ENCODE data around the gene GINS1. TPM values are rescaled to one million over a fixed set of nuclear protein-coding genes. Genes with fewer than 3 reads are reported as not detected.

The GINS1 gene
- total and polyA plus RNA-seq, 10 donors, result 0.85 to 3.9 (median 2.7) TPM

DNA sequence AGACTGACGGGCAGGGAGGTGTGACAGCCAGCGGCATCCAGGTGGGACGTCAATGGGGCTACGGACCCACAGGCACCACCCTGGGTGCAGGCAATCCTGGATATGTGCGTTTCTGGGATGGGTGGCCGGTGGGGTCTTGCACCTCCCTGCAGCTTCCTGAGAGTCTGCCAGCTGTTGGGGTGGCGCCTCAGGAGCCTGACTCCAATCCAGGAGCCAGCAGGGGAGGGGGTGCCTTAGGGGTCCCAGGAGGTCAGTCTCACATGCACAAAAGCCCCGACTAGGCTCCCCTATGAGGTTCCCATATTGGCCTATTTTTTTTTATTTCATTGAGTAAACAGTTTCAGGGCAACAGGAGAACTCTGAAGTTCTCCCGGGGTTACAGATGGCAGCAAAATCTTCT lies 73.3 kb downstream of the GINS1 start:
- WGBS, 5 donors, result 84 to 96% (median 91%) methylated on average over 9 of the region's 9 CpGs
- Histone ChIP-seq H3K27ac (no peak overlapping the region), H3K36me3 (peaks cover 0 to 50% (median 2%) of the 10 kb centered on the region in 6 donors), H3K4me1 (peaks cover 4 to 24% (median 14%) of the 10 kb centered on the region in 6 donors), H3K9me3 (no peaks in the 10 kb centered on the region), H3K4me3 (no peak overlapping the region), H3K27me3 (replicated peaks in 1 of 7) (no peaks in the 10 kb centered on the region)
- DNase-seq, result no peak
- intact Hi-C loops (cut with DNase I; ENCODE audit: low total_unique reads), result no loop called here
- TF ChIP-seq POLR2A (IDR thresholded peaks at IDR 0.05) (no peak), POLR2AphosphoS5 (IDR thresholded peaks at IDR 0.05) (no peak)
- TF ChIP-seq, protein P1, sequence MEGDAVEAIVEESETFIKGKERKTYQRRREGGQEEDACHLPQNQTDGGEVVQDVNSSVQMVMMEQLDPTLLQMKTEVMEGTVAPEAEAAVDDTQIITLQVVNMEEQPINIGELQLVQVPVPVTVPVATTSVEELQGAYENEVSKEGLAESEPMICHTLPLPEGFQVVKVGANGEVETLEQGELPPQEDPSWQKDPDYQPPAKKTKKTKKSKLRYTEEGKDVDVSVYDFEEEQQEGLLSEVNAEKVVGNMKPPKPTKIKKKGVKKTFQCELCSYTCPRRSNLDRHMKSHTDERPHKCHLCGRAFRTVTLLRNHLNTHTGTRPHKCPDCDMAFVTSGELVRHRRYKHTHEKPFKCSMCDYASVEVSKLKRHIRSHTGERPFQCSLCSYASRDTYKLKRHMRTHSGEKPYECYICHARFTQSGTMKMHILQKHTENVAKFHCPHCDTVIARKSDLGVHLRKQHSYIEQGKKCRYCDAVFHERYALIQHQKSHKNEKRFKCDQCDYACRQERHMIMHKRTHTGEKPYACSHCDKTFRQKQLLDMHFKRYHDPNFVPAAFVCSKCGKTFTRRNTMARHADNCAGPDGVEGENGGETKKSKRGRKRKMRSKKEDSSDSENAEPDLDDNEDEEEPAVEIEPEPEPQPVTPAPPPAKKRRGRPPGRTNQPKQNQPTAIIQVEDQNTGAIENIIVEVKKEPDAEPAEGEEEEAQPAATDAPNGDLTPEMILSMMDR (IDR thresholded peaks at IDR 0.05 in 8 of 11, conservative IDR thresholded peaks at IDR 0.05 in 3 of 11), result no peak

DNA sequence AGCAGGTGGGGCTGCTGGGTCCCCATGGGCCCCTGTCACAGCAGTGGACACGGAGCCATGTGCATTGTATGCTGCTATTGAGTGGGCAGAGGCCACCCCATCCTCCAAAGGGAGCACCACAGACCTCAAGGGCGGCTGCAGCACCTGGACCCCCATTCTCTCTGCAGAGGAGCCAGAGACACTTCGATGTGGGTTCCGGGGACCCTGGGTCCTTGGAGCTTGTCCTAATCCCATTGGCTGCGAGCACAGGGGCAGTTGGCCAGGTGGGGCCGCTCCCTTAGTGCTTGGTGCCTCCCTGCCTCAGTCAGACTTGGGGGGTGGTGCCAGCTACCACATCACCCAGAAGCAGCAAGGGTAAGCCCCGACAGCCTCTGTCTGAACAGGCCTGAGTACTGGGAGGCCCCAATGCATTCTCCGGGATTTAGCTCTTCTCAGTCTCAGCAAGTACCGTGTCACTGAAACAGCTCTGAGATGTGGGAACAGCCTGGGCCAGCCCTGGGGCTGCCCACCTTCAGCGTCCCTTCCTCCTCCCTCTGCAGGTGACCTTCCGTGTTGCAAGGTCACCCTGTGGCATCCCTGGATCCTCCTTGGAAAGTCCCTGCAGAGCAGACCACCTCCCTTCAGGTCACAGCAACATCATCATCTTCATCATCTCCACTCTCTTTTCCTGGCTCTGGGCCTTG lies 73.9 kb downstream of the GINS1 start:
- Histone ChIP-seq H3K36me3 (peaks cover 0 to 46% (median 2%) of the 10 kb centered on the region in 6 donors), H3K27ac (no peak overlapping the region), H3K4me3 (no peak overlapping the region), H3K4me1 (peaks cover 4 to 30% (median 19%) of the 10 kb centered on the region in 6 donors), H3K9me3 (no peaks in the 10 kb centered on the region), H3K27me3 (replicated peaks in 1 of 7) (no peaks in the 10 kb centered on the region)
- TF ChIP-seq POLR2A (IDR thresholded peaks at IDR 0.05) (no peak), POLR2AphosphoS5 (IDR thresholded peaks at IDR 0.05) (no peak)
- TF ChIP-seq, protein P1 (IDR thresholded peaks at IDR 0.05 in 8 of 11, conservative IDR thresholded peaks at IDR 0.05 in 3 of 11), result no peak
- intact Hi-C loops (cut with DNase I; ENCODE audit: low total_unique reads), result no loop called here
- 87 to 96% (median 90%) methylated on average over 4 to 11 of the region's 11 CpGs for WGBS, 5 donors
- DNase-seq, result no peak

DNA sequence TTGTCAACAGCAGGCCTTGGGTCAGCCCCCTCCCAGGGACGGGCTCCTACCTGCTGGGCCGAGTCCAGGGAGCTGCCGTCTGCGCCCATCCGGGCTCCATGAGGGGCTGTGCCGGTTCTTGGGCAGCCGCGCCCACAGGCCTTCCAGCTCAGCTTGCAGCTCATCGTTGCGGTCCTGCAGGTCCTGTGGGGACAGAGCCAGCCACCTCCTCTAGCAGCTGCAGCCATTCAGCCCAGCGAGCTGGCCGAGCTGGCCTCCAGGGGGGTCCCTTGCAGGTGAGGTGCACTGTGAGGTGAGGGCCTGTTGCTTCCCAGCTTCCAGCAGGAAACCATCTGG lies 74.4 kb downstream of the GINS1 start:
- no peak overlapping the region for H3K27ac ChIP-seq
- H3K9me3 ChIP-seq, result no peaks in the 10 kb centered on the region
- peak; percentile 74 for DNase-seq
- intact Hi-C loops (cut with DNase I; ENCODE audit: low total_unique reads), result no loop called here
- TF ChIP-seq POLR2AphosphoS5 (IDR thresholded peaks at IDR 0.05) (no peak), POLR2A (IDR thresholded peaks at IDR 0.05) (no peak)
- TF ChIP-seq, protein P1 (IDR thresholded peaks at IDR 0.05 in 8 of 11, conservative IDR thresholded peaks at IDR 0.05 in 3 of 11), result no peak
- no peak overlapping the region for H3K4me3 ChIP-seq
- H3K27me3 ChIP-seq (replicated peaks in 1 of 7), result no peaks in the 10 kb centered on the region
- WGBS, 5 donors, result 90 to 96% (median 95%) methylated on average over 8 to 12 of the region's 12 CpGs
- peaks cover 4 to 35% (median 23%) of the 10 kb centered on the region in 6 donors for H3K4me1 ChIP-seq
- H3K36me3 ChIP-seq, result peaks cover 0 to 41% (median 0%) of the 10 kb centered on the region in 6 donors

DNA sequence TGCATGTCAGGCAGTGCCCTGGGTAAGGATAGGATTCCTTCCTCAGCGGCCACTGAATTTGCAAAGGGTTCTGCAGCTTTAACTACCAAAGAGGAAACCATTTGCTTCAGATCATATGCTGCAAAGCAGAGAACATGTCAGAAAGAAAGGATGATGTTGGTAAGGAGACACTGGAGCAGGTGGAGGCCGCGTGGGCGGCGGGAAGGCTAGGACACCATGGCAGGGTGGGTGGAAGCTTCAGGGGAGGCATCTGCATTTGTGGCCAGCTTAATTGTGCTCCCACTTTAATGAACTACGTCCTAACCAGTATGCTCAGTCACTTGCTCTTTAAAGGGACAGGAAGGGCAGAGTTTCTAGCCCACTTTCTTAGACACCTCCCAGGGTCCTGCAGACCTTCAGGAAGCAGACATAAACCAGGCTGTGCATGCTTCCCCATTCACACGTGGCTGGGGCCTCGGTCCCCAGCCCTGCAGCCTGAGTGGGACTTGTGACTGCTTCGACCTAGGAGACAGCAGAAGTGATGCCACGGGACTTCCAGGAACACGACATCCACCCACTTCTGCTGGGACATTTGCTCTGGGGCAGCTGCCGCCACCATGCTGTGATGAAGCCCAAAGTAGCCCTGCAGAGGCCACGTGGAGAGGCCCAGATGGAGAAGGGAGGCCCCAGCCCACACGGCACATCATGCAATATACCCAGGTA lies 76.1 kb downstream of the GINS1 start:
- H3K9me3 ChIP-seq, result no peaks in the 10 kb centered on the region
- H3K4me1 ChIP-seq, result peaks cover 4 to 39% (median 26%) of the 10 kb centered on the region in 6 donors
- H3K27ac ChIP-seq, result peak overlapping the region in 2 of 8 donors; percentile 41 to 50
- DNase-seq, result no peak
- H3K36me3 ChIP-seq, result peaks cover 0 to 34% (median 0%) of the 10 kb centered on the region in 6 donors
- H3K27me3 ChIP-seq (replicated peaks in 1 of 7), result no peaks in the 10 kb centered on the region
- no peak for TF ChIP-seq POLR2AphosphoS5 (IDR thresholded peaks at IDR 0.05)
- TF ChIP-seq, protein P1 (IDR thresholded peaks at IDR 0.05 in 8 of 11, conservative IDR thresholded peaks at IDR 0.05 in 3 of 11), result no peak
- no peak for TF ChIP-seq POLR2A (IDR thresholded peaks at IDR 0.05)
- WGBS, 5 donors, result 67 to 89% (median 71%) methylated on average over 8 to 14 of the region's 14 CpGs
- intact Hi-C loops (cut with DNase I; ENCODE audit: low total_unique reads), result no loop called here
- no peak overlapping the region for H3K4me3 ChIP-seq
